GM19239 (cell line): ENCODE results near the gene HOXC10.

Experiments used
- DNase-seq: peaks from one replicate; pipeline ENCODE4 v3.0.0; 2011; ENCODE audit warnings: low spot score; ENCODE audit not compliant: insufficient read length
- FAIRE-seq: peaks from 2 replicates; lab custom pipeline; 2011; peaks lifted over from hg19 to GRCh38; lab: Jason Lieb, UNC

Gene HOXC10

DNA sequence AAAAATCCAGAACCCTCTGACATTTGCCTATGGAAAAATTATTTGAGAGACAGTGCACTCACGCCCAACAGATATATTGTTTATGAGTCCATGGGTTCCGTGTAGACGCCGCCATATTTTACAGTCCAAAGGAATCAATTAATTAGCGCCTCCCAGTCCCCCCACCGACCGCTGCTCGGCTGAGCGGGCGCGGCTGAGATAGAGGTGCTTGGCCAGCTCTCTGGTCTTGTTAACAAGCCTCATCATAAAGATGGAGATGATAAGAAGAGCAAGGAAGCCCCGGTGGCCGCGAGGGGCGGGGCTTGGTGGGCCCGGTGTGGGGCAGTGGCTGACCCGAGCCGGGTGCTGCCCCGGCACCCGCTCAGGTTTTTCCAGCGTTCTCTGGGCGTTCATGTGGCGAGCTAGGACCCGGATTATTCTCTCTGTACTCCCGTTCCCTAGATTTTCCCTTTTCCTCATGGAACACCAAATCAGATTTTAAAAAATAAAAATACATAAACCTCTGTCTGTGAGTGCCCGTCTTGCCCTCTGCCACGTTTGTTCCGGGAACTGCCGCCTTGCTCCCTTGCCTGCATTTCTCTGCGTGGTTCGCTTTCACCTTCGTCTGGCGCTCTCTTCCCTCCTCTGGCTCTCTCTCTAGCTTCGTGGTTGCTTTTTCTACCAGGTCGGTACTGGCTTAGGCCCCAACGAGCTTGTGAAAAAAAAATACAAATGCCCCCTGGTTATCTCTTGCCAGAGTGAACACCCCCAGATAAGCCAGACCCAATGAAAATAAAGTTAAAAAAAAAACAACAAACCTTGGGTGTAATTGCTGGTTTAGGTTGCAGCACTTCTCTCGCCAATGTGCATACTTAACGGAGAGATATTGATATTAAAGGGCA is 21.3 kb upstream of the HOXC10 start:
- DNase-seq (no peak), FAIRE-seq (no peak)

DNA sequence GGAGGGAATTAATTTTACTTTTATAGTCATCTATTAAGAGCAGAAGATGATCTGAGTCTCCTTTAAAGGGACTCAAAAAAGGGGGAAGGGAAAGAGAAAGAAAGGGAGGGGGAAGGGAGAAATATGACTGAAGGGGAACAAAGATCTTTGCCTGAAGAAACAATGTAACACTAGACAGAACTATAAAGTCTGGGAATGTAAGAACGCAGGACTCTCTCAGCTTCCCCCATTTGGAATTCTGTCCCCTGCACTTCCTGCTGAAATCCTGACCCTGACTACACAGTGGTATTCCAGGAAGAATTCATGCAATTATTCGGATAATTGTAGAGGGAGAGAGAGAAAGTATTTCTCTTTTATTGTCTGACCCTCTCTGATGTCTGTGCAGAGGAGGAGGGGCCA is 20.6 kb upstream of the HOXC10 start:
- FAIRE-seq: no peak
- DNase-seq: no peak

DNA sequence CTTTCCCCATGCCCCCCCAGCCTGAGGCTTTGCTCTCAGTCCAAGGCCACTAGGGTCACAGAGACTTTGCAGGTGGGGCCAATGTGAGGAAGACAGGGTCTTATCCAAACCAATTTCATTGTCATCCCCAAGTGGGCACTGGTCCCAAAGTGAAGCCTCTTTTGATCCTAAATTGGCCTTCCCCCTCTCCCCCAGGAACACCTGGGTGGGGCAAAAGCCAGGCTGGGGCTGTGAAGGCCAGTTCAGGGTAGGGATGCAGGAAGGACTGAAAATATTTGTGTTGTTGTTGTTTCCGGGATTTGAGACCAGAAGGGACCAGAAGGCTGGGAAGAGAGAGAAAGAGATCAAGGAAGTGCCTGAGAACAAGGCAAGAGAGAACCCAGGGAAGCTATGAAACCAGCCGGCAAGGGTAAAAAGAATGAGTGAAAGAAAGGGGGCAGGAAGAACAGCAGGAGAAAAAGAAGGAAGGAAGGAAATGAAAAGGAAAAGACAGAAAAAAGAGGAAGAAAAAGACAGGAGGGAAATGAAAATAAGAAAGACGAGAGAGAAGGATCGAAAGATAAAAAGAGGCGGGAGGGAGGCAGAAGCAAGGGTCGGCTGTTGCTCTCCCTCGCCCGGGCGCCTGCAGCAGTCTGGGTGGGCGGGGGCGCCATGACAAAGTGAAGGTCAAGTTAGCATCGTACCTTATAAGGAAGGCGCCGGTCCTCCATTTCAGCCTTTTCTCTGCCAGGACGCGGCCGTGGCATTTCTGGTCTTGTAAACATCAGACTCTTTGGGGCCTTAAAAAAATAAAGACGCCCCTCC is 19.5 kb upstream of the HOXC10 start:
- no peak for FAIRE-seq
- no peak for DNase-seq

DNA sequence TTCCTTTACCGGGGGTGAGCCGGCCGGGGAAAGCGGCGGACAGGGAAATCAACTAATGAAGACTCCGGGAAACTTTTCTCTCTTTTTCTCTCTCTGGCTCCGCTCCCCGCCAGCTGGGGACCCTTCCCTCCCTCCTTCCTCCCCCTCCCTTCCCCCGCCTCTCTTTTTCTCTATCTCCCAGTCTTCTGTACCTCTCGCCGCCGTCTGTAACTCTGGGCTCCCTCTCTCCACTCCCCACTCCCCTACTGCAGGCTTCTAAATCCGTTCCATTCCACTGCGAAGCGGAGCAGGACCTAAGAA is 18.9 kb upstream of the HOXC10 start:
- DNase-seq (no peak), FAIRE-seq (no peak)

DNA sequence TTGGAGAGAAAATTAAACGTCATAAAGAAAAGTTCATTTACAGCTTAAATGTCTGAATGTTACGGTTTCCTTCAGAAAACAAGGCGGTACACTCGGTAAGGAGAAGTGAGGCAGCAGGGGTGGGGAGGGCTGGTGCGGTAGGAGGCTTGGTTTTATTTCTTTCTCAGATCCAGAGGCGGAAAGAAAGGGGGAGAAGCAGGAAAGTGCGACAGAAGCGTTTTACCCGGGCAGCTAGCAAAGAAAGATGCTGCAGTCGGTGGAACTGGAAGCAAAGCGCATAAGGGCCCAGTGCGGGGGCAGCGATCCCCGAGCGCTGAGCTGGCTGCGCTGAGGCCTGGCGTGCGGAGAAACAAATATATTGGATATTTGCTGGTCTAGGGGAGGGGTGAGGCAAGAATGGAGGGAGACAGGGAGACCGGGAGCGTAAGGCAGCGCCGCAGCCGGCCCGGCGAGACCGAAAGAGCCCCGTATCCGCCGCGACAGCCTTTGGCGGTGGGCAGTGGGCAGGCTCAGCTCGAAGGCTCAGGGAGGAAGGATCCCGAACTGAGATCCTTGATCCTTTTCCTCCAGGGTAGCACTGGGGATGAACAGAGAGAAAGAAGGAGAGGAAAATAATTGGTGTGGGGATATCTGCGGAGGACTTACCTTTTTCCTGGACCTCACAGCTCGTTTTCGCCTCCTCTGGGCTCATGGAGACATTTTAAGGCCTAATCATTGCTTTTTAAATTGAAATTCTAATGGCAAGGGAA is 18.4 kb upstream of the HOXC10 start:
- DNase-seq (no peak), FAIRE-seq (no peak)

DNA sequence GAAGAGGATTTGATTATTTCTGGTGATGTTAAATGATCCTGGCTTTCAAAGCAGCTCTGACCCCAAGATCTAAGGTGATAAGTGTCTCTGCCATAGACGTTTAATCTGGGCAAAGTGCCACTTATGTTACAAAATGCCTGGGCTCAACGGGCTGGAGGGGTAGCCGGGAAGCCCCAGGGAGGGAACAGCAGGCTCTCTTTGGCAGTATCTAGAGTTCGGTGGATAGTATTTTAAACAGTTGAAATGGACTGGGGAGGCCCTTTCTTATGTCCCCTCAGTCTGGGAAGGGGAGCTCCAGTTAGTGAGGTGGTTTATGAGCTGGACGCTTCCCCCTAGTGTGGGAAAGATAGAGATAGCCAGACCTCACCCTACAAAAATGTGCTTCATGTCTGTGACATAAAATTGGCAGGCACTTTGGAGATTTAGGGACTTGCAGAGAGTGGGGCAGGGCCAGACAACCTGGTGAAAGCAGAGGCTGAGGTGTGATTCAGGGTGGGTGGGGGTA is 17.5 kb upstream of the HOXC10 start:
- DNase-seq (no peak), FAIRE-seq (no peak)

DNA sequence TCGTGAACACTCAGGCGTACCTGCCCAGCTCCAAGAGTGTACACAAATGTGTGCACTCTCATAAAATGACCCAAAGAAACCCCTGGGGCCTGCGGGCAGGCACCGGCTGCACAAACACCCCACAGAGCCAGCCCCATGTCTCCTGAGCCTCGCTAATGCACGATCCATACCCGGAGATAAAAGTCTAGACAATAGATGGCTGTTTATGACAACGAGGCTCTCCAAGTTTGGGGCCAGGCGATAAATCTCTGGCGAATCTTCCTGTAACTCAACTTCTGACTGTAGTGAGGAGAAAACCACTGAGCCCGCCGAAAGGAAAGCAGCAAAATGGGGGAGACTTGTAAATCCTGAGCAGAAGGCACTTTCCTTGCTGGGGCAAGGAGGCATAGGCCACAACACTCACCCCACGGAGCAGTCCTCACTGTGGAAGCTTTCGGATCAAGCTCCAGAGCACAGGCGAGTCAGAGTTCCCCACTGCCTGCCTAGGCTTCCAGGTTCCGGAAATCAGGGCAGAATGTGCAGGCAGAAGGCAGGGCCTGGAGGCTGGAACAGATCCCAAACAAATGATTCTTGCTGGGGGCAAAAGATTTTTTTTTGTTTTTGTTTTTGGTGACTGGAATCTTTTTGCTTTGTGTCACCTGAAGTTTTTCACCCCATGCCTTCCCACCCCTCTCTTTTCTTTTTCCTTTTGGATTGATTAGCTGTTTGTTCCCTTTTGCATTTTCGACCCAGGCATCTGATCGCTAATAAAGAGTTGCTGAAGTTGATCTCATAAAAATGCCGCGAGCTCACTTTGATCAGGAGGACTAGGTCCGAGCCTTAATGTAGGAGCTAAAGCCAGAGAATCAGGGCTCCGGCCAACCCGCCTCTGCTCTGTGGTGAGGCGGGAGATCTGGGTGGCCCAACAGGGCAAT is 16.5 kb upstream of the HOXC10 start:
- no peak for FAIRE-seq
- no peak for DNase-seq

DNA sequence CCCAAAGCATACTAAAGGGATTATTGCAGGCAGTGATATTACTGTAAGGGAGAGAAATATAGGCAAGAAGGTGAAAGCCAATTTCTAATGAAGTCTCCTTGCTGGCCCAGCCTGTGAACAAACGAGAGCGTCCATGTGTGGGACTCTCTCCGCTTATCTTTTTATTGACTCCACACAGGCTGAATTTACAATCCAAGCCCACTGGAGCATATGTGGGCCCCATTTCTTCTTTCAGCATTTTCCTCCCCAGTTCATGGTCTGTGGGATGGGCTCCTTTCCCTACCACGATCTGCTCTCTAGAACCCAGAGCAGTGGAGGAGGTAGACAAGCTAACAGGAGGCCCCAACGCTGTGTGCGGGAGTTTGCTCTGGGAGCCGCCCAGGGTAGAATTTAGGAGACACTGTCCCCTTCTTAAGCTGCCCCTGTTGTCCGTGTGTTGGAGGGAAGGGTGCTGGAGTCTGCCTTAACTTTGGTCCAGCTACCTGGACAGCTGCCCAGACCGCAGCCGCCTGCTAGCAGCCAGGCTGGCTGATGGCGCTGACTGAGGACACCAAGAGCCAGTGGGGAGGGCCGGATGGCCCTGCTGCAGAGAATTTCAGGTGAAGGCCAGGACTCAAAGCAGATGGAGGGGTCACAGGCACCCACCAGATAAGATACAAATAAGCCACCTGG is 15.2 kb upstream of the HOXC10 start:
- DNase-seq (no peak), FAIRE-seq (no peak)

DNA sequence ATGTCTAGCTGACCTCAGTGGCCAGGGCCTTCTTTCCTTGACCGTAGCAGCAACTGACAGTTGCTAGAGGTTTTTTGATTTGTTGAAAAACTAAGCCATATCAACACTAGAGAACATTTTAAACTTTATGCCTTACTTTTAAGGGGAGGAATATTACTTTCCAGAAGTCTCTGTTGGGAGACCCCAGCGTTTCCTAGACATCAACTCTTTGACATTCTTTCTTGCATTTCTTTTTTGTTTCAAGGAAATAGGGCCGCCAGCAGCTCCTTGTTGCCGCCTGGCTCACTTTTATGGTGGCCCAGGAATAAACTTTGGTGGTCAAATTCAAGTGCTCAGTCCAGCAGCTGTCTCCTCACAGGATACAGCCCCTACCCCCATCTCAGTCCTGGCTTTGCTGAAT is 14.5 kb upstream of the HOXC10 start:
- FAIRE-seq (no peak), DNase-seq (no peak)

DNA sequence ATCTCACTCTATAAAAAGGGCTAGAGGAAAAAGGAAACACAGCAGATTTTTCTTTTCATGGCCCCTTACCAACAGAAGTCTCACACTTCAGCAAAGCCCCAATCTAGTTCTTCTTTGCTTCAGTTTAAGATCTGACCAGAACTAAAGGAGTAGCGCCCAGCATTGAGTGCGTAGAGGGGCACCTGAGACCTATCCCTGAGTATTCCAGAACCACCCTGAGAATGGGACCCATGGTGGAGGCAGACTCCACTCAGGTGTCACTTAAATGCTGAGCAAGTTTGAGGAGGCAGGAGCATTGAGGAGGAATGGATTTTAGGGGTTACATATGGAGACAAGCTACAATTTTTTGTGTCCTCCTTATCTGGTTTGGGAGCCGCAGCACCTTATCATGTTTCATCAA is 13.8 kb upstream of the HOXC10 start:
- FAIRE-seq: no peak
- no peak for DNase-seq

DNA sequence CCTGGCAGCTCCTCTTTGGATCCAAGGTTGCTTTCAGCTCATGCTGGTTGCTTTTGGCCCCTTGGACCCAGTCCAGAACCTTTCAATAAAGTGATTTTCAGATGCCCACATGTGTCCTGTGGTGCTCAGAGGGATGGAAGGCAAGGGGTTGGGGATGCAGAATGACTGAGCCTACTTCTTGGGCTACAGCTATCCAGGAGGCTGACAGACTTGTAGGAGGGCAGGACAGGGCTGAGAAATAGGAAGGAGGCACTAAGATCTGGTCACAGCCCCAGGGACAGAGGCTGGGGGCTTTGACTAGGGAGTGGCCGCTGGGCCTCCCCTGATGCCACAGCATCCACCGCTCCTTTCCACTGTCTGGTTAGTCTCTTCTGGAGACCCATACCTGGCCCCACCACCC is 13.3 kb upstream of the HOXC10 start:
- DNase-seq: no peak
- no peak for FAIRE-seq

DNA sequence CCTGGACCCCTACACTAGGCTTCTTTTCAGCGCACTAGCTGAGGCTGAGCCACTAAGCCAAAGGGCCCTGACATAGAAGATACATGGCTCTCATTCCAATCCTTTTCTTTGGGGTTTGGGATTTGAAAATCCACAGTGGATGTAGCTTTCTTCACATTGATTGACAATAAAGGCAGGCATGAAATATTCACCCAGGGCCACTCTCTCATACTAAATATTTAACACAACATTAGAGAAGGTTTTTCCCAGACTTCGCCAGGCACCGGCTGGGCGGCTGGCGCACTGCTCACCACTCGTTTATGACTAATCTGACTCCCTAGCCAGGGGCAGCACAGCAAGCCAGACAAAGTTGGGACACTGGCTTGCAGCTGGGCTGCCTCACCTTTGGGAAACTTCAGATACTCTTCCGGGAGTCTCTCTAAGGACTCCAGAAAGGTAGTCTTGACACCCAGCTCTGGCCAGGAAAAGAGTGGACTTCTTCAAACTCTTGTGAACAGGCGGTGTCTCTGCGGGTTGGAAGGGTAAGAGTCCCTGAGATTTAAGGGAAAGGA is 12.7 kb upstream of the HOXC10 start:
- DNase-seq (no peak), FAIRE-seq (peak; percentile 21)

DNA sequence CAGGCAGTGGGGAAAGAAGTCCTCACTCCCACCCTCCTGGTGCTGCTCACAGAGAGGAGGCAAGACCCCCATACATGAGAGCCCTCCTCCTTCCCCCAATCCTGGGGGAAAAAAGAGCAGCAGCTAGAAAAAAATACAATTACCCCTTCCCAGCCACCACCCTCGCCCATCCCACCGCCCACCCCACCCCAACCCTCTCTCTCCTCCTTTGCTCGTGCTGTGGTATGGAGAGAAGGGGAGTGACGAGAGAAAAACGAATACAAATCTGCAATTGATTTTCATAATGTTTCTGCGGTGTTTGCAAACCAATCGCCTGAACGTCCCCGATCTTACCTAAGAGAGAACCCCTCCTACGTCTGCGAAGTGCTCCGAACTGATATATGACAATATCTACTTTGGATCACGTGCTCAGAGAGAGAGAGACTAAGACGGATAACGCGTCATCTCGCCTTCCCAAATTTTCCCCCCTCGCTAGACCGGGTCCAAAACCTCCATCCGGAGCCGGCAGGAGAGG is 12.2 kb upstream of the HOXC10 start, which contains the start of gene HOXC11:
HOXC11 (plus strand) TSS at position 405 of the 514 bp plus-strand sequence. CDS start 116 bp downstream, outside the sequence.
- no peak for FAIRE-seq
- DNase-seq: no peak

DNA sequence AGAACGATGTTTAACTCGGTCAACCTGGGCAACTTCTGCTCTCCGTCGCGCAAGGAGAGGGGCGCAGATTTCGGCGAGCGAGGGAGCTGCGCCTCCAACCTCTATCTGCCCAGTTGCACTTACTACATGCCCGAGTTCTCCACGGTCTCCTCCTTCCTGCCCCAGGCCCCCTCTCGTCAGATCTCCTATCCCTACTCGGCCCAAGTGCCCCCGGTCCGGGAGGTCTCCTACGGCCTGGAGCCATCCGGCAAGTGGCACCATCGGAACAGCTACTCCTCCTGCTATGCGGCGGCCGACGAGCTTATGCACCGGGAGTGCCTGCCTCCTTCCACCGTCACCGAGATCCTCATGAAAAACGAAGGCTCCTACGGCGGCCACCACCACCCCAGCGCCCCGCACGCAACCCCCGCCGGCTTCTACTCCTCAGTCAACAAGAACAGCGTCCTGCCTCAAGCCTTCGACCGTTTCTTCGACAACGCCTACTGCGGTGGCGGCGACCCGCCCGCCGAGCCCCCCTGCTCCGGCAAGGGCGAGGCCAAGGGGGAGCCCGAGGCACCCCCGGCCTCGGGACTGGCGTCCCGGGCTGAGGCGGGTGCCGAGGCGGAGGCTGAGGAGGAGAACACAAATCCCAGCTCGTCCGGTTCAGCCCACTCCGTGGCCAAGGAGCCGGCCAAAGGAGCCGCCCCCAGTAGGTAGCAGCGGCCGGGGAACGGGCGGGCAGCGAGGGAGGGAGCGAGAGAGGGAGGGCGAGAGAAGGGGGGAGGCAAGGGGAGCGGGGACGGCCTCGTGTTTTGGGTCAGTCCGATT is 11.5 kb upstream of the HOXC10 start:
- FAIRE-seq (no peak), DNase-seq (no peak)

DNA sequence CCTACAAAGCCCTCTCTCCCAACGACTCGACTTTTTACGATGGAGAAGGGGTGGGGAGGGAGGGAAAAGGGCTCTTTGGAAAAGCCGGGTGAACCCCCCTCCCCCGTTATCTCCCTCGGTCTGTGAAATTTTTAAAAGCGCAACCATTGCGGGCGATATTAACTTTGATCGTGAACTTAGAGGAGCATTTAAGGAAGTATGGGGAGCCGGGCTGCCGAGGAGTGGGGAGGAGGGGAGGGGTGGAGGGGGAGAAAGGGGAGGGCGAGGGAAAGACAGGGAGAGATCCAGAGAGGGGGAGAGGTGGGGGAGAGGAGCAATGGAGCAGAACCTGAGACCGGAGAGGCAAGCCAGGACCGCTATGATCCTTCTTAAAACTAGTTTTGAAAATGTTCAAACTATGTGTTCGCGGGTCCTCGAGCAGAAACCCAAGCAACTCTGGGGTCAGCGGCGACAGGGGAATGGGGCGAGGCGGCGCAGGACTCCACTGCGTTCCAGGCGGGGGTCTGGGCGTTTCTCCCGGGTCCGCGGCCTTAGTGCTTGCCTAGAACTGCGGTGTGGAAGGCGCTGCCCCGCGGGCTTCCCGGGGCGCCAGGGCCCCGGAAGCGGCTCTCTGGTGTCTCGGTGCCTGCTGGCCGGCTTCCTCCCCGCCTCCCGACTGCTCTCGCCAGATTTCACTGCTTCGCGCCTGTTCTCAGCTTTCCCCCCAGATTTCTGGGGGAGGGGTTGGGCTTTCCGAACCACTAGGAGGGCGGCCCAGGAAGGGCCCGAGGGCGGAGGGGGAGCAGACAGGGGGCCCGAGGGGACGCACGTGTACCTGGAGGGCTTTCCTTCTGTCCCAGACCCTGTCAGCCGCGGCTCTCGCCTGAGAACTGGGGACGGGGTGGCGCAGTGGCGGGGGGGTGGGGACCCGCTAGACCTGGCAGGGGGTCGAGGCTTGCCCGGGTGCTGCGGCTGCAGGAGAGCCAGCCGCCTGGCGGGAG is 10.6 kb upstream of the HOXC10 start, which contains the start of gene HOTAIR:
HOTAIR (minus strand) TSS at position 871 of the 980 bp plus-strand sequence.
- no peak for FAIRE-seq
- no peak for DNase-seq

DNA sequence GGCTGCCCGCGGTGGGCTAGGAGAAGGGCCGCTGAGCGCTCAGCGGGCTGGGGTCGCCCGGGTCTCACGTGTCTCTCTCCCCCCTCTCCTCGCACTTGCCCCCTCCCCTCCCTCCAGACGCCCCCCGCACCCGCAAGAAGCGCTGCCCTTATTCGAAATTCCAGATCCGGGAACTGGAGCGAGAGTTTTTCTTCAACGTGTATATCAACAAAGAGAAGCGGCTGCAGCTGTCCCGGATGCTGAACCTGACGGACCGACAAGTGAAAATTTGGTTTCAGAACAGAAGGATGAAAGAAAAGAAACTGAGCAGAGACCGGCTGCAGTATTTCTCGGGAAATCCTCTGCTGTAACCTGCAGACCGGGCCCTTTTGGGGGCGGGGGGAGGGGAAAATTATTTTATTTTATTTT is 9.9 kb upstream of the HOXC10 start:
- peak; percentile 69 for FAIRE-seq
- DNase-seq: no peak
